DOHH2 (cell line): Measurements from ENCODE around the gene RNF111.

ENCODE experiments used
- CTCF ChIP-seq: fragments of 200-600 bp; sonication (generic); IDR thresholded peaks from one replicate; pipeline ENCODE4 v1.5.1; 2014; ENCODE audit warnings: antibody characterized with exemption, mild to moderate bottlenecking, low read depth, low read length; ENCODE audit not compliant: poor library complexity, severe bottlenecking
- EZH2phosphoT487 ChIP-seq: fragments of 200-600 bp; sonication (generic); IDR thresholded peaks from 2 replicates; pipeline ENCODE4 v1.6.1; 2017; ENCODE audit warnings: borderline replicate concordance, mild to moderate bottlenecking, antibody characterized with exemption, low read length, moderate library complexity, mixed read lengths

GRCh38 chr15:59131969-59132562 is 144.6 kb downstream of the RNF111 start:
- TF ChIP-seq CTCF: no peak
- TF ChIP-seq EZH2phosphoT487: no peak
